Stimulated activated CD4-positive, alpha-beta T cell treated with anti-CD3 and anti-CD28 coated beads, Interleukin-4, amount 100 ng/mL, for 4 hours (primary cell): ENCODE measurements around the gene RPL41.
"Not testable (repeated sequence)": the region's sequence is repeated elsewhere in the genome, so short reads cannot be mapped to it uniquely, and the experiment has no call there.

Experiments
- DNase-seq, 2 experiments: peaks; one replicate each; pipeline ENCODE4 v3.0.0-alpha.2; 2020

Gene RPL41

GRCh38 chr12:56103823-56104108 is 12.7 kb upstream of the RPL41 start:
- no peak for DNase-seq

- peak; percentile 96 to 97 for DNase-seq
These were observed 12.2 kb upstream of the RPL41 start, which contains the start of gene PA2G4 for GRCh38 chr12:56104109-56104814. PA2G4 (plus strand) TSS chr12:56104559; CDS start chr12:56104738, 179 bp downstream.

GRCh38 chr12:56104815-56105608 is 11.4 kb upstream of the RPL41 start:
- peak; percentile 16 to 41 for DNase-seq

- no peak for DNase-seq
These were observed 10.9 kb upstream of the RPL41 start for GRCh38 chr12:56105609-56105902.

GRCh38 chr12:56107242-56107641 is 9.2 kb upstream of the RPL41 start:
- DNase-seq: no peak

GRCh38 chr12:56110571-56110970 is 5.9 kb upstream of the RPL41 start:
- no peak for DNase-seq

GRCh38 chr12:56114084-56114483 is 2.3 kb upstream of the RPL41 start:
- DNase-seq: no peak

- no peak for DNase-seq
These were observed 1.1 kb upstream of the RPL41 start for GRCh38 chr12:56115329-56115728.

- not testable (repeated sequence) for DNase-seq
These were observed 761 bp downstream of the RPL41 start for GRCh38 chr12:56117082-56117706.

GRCh38 chr12:56117778-56118687 is 1.6 kb downstream of the RPL41 start, which contains the start of gene ZC3H10:
ZC3H10 (plus strand) TSS chr12:56118266; CDS start chr12:56120563, 2,297 bp downstream.
- DNase-seq: peak; percentile 92 to 98

GRCh38 chr12:56118688-56119357 is 2.4 kb downstream of the RPL41 start:
- no peak for DNase-seq

- DNase-seq: peak; percentile 43 to 67
These were observed 2.9 kb downstream of the RPL41 start for GRCh38 chr12:56119361-56119796.

- DNase-seq: no peak
These were observed 3.9 kb downstream of the RPL41 start for GRCh38 chr12:56120158-56120846.

- no peak for DNase-seq
These were observed 4.9 kb downstream of the RPL41 start for GRCh38 chr12:56121204-56121870.

- DNase-seq: no peak
These were observed 6.2 kb downstream of the RPL41 start for GRCh38 chr12:56122637-56123036.

GRCh38 chr12:56124133-56124532 is 7.7 kb downstream of the RPL41 start:
- no peak for DNase-seq

GRCh38 chr12:56126732-56127239 is 10.4 kb downstream of the RPL41 start:
- DNase-seq: no peak

- no peak for DNase-seq
These were observed 11.1 kb downstream of the RPL41 start for GRCh38 chr12:56127485-56127887.

GRCh38 chr12:56127888-56128669 is 11.6 kb downstream of the RPL41 start, which contains the start of gene ESYT1:
ESYT1 (plus strand) TSS chr12:56128267; CDS start chr12:56128320, 53 bp downstream.
- DNase-seq: peak; percentile 87 to 99
